Measurements from ENCODE around the gene RPL35A. TPM values are rescaled to one million over a fixed set of nuclear protein-coding genes. Genes with fewer than 3 reads are reported as not detected.
"Not testable (repeated sequence)": the region's sequence is repeated elsewhere in the genome, so short reads cannot be mapped to it uniquely, and the experiment has no call there.

The RPL35A gene
- polyA plus RNA-seq (2013, experiment 1 of 2; ENCODE audit: insufficient read length) = 1,330 TPM
- polyA plus RNA-seq (2013, experiment 2 of 2; ENCODE audit: insufficient read length) = 1,351 TPM

DNA sequence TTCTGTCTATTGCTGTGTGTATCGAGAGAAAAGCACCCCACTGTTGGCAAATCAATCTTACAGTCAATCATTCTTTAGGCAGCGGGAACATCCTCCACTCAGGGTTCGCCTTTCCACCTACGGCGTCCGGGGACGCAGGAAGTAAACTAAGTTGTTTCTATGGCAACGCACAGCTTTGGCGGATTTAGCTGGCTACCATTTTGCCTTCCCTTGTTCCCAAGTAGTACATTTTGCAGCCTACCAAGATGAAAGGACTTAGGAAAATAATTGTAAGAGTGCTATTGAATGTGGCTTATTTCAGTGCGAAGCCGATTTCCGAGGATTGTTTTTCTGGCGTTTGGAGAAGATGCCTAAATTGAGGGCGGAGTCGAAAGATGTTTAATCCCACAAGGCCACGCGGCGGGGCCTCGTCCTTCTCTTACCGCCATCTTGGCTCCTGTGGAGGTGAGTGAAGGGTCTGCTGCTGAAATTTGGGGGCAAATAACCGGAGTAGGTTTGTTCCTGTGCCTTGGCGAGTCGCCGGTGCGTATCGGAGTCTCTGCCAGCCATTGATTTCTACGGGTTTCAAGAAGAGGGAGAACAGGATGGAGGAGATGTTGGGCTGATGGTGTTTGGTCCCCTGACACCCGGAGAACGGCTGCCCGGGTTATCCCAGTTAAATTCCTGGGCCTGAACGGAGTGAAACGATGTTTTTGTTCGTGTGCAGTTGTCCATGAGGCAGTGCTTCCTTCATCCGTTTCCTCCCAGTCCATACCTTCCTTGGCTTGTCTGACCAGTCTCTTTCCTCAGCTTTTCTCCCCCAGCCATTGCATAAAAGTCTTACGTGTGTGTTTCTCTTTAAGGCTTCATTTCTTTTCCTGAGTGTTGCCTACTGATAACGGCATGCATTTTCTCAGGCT, at the start of gene RPL35A:
Gene RPL35A (plus strand): TSS at position 413 of the 899 bp plus-strand sequence. CDS start 778 bp downstream, outside the sequence.
- peak; percentile 94 for DNase-seq

DNA sequence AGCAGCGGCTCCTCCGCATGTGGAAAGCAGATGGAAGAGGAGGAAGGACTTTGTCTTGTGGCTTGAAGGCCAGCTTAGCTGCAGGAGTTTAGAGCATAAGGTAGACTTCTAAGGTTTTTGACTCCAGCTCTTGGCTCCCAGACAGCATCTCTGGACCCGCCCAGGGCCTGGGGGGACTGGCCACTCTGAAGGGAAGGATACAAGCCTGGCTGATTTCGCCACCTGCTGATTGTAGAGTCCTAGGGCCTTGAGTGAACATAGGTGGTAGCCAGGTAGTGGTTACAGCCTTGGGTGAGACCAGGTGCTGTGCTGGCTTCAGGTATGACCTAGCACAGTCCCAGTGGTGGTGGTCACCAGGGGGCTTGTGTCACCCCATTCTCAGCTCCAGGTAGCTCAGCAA, 48.4 kb upstream of the RPL35A start:
- DNase-seq = no peak

GRCh38 chr3:197906023-197906849, 43.8 kb upstream of the RPL35A start:
- DNase-seq = peak; percentile 91

GRCh38 chr3:197906850-197907187, 43.2 kb upstream of the RPL35A start:
- no peak for DNase-seq

DNA sequence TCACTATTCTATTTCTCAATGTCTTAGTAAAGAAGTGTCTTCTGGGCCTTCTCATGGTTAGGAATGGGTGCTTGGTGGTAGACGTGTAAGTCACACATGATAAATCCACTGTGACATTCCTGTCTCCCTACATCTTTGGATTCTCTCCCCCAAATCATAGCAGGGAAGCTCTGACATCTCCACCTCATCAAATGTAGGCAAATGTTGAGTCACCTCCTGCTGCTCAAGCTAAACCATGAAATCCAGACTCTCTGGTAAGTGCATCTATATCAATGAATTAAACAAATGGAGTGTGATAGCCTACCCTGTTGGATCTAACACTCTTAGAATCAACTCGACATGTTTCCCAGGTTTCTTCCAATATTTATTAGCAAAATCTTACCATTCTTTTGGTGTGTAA, 42.8 kb upstream of the RPL35A start:
- no peak for DNase-seq

DNA sequence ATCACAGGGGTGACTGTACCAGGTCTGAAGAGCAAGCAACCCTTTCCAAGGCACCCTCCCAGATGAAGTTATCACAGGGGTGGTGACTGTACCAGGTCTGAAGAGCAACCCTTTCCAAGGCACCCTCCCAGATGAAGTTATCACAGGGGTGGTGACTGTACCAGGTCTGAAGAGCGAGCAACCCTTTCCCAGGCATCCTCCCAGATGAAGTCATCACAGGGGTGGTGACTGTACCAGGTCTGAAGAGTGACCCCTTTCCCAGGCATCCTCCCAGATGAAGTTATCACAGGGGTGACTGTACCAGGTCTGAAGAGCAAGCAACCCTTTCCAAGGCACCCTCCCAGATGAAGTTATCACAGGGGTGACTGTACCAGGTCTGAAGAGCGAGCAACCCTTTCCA, 41.4 kb upstream of the RPL35A start:
- DNase-seq = not testable (repeated sequence)

GRCh38 chr3:197908957-197909701, 40.9 kb upstream of the RPL35A start:
- DNase-seq = no peak

DNA sequence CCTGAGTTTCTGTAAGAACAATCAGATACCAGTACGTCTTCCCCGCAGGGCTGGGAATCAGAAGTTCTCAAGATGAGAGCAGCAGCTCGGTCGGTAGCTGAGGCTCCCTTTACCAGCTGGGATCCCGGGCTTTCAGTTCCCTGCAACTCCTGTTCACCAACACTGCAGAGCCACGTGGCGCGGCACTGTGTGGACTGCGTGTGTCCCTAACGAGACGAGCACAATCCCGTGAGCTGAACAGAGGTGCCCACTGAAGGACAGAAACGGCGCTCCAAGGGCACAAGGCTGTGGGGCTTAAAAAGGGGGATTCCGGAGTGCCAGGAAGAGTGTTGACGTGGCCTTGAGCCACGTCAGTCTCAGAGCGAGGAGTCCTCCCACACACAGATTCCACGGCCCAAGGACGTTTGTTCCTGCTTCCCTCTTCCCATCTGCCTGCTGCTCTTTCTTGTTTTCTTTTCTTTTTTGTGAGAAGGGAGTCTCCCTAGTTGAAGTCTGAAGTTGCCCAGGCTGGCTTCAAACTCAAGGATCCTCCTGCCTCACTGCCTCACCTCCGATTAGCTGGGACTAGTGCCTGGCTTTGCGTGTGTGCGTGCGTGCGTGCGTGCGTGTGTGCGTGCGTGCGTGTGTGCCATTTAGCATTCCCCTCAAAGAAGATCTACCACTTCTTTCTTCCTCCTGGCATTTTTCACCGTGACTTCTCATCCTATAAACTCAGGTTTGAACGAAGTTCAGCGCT, 37.1 kb upstream of the RPL35A start:
- no peak for DNase-seq

DNA sequence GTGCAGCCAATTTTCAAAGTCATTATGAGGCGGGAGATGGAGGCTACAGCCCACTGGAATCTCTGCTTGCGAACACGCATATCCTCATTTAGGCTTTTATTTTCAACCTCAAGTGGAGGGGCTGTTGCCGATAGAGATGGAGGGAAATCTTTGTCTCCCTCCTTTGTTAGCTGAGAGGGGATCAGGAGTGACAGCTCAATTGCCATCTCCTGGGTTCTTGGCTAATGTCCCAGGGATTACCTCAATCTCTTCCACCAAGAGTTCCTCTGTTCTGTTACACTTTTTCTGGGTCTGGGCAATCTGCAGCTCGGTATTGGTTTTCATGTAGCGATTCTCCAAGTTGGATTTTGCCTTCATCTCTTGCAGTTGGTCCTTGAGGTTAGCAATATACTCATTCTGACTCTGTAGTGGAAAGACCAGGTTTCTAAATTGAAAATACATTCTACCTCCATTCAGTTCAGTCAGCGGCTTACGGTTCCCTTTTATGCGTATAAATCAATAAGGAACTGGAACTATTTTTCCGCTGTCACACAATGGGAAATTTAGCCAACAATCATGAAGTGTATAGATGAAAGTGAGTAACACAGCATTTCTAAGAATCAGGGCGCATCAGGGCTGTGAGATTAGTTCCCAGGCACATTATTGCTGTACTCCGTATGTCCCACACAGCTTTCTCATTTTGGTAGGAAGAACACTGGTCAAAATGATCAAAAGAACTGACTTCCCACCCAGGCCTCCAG, 36.2 kb upstream of the RPL35A start:
- no peak for DNase-seq

DNA sequence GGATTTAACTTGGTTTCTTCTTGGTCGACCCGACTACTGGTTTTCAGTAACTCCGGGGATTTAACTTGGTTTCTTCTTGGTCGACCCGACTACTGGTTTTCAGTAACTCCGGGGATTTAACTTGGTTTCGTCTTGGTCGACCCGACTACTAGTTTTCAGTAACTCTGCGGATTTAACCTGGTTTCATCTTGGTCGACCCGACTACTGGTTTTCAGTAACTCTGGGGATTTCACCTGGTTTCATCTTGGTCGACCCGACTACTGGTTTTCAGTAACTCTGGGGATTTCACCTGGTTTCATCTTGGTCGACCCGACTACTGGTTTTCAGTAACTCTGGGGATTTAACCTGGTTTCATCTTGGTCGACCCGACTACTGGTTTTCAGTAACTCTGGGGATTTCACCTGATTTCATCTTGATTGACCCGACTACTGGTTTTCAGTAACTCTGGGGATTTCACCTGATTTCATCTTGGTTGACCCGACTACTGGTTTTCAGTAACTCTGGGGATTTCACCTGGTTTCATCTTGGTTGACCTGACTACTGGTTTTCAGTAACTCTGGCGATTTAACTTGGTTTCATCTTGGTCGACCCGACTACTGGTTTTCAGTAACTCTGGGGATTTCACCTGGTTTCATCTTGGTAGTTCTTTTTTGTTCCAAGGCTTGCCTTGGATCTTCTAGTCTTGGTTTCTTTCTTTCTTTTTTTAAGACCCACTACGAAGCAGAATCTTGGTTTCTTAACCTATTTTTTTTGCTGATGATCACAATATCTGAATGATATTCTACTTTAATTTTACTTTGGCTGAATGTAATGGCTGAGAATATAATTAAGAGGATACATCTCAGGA, 28.3 kb upstream of the RPL35A start:
- not testable (repeated sequence) for DNase-seq

DNA sequence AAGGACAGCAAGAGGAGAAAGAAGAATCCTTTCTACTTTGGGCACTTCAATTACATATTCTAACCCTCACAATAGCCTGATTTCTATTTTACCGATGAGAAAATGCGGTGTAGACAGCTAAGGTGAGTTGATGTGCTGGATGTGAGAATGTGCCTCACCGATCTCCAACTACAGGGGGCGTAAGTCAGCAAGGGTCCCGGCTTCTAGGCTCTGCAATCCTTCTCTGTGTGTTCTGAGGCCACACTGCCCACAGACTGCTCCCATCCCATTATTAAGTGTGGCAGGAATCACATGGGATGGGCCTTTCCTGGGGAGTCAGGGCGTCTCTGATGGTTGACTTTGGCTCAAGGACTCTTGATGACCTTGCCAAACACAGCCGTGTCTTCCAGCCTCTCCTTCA, 23.6 kb upstream of the RPL35A start:
- no peak for DNase-seq

- not testable (repeated sequence) for DNase-seq
Measured at GRCh38 chr3:197927578-197927977, 22.4 kb upstream of the RPL35A start.

- DNase-seq = no peak
Measured at GRCh38 chr3:197936819-197937384, 13.1 kb upstream of the RPL35A start.

DNA sequence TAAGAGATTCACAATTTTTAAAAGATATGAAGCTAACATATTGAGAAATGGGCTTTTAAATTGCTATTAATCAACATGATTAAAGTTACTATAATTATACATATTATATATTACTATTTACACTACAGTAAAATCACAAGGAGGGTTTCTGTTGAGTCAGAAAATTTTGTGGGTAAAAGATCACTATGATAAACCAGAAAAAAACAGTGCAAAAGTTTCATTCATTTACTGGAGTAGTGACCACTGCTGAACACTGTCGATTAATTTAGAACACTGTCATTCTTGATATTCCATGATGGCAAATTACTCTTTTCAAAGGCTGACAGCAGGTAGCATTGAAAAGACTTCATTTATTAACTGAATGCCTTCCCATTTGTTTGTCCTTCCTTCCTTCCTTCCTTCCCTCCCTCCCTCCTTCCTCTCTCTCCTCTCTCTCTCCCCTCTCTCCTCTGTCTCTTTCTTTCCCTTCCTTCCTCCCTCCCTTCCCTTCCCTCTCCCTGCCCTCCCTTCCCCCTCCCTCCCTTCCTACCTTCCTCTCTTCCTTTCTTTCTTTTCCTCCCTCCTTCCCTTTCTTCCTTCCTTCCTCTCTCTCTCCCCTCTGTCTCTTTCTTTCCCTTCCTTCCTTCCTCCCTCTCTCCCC, 9.1 kb upstream of the RPL35A start:
- no peak for DNase-seq

DNA sequence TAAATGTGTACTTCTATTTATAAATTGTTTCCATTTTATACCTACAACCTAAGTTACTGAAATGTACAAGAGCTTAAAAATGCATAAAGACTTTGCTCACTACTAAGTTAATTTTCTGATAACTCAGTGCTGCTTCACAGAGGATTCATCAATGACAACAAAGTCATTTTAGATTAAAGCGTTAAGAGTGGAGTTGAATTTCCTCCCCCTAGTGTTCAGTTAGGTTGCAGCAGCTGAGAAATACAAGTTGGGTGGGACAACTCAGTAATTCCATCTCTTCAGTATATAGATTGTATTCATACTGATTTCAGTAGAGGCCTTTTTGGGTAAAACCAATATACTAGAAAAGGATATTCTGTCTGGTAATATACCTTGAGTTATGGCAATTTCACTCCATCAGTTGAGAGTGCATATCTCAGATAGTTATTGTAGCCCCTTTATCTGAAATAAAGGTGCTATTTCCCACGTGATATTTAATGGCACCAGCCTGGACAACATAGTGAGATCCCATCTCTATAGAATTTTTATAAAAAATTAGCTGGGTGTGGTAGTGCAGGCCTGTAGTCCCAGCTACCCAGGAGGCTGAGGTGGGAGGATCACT, 6.9 kb upstream of the RPL35A start:
- peak; percentile 29 for DNase-seq

- no peak for DNase-seq
Measured at GRCh38 chr3:197949191-197949777, 706 bp upstream of the RPL35A start.

DNA sequence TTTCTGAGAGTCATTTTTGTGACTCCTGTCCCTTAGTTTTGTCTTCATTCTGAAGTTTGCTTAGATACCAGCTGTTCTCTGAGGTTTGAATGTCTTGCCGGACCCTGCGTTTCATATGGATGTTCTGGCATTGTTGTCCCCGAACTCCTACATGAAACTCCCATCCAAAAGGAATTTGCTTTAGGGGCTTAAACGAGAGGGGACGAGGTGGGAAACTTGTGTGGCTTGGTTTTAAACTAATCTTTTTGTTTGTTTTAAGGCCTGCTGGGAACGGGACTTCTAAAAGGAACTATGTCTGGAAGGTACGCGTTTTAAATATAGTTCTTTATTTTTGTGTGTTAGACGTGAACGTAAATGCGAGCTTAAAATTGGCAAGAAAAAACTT, 679 bp downstream of the RPL35A start:
- no peak for DNase-seq

DNA sequence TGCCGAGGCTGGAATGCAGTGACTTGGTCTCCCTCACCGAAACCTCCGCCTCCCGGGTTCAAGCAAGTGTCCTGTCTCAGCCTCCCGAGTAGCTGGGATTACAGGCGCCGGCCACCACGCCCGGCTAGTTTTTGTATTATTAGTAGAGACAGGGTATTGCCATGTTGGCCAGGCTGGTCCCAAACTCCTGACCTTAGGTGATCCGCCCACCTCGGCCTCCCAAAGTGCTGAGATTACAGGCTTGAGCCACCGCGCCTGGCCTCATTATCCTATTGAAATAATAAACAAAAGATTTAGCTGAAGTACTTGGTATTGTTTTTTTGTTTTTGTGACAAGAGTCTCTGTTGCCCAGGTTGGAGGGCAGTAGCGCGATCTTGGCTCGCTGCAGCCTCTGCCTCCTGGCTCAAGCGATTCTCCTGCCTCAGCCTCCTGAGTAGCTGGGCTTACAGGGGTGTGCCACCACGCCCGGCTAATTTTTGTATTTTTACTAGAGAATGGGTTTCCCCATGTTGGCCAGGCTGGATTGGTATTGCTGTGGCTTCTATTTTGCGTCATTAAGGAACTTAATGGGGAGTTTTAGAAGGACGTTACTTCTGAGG, 1.5 kb downstream of the RPL35A start:
- no peak for DNase-seq

Measured in fibroblast of skin of abdomen (primary cell).